ENCODE measurements around the gene JMY. TPM values are rescaled to one million over a fixed set of nuclear protein-coding genes. Genes with fewer than 3 reads are reported as not detected.

The JMY gene
- total RNA-seq, 1 experiment from 2014 or later = 15.6 TPM

- no peaks in the 10 kb centered on the region for H4K20me1 ChIP-seq (ENCODE audit: insufficient read depth)
- no peak overlapping the region for H3K9ac ChIP-seq (ENCODE audit: low read length)
- intact Hi-C loops (cut with micrococcal nuclease) = no loop called here
- no peaks in the 10 kb centered on the region for H3K9me3 ChIP-seq (ENCODE audit: control insufficient read depth in 1 of 2, insufficient read depth in 1 of 2, low read depth in 1 of 2, low read length in 2 of 2)
- BruUV-seq (replicated peaks) = no TSS peak
- no peaks in the 10 kb centered on the region for H3K9me2 ChIP-seq (ENCODE audit: insufficient read depth)
- RAD21 ChIA-PET (ENCODE audit: low non-redundant PET in 1 of 2, low total read pairs in 2 of 2, uncharacterized antibody in 2 of 2, unreplicated experiment in 2 of 2) = no interaction called here
- no peak overlapping the region for H3K4me3 ChIP-seq (replicated peaks in 1 of 2; ENCODE audit: low read depth in 1 of 2, low read length in 2 of 2)
- DNase-seq (ENCODE audit: low read depth, low spot score) (no peak), ATAC-seq (no peak)
- H3K4me2 ChIP-seq (ENCODE audit: low read length) = no peak overlapping the region
- no peaks in the 10 kb centered on the region for H3K27me3 ChIP-seq (ENCODE audit: insufficient read depth, low read length)
- no peak overlapping the region for H3K27ac ChIP-seq (ENCODE audit: low read depth, low read length)
- no peaks in the 10 kb centered on the region for H3K79me2 ChIP-seq (ENCODE audit: insufficient read depth, low read length)
- no peak for TF ChIP-seq SRF (IDR thresholded peaks at IDR 0.05; ENCODE audit: low read depth)
- TF ChIP-seq, protein P1, sequence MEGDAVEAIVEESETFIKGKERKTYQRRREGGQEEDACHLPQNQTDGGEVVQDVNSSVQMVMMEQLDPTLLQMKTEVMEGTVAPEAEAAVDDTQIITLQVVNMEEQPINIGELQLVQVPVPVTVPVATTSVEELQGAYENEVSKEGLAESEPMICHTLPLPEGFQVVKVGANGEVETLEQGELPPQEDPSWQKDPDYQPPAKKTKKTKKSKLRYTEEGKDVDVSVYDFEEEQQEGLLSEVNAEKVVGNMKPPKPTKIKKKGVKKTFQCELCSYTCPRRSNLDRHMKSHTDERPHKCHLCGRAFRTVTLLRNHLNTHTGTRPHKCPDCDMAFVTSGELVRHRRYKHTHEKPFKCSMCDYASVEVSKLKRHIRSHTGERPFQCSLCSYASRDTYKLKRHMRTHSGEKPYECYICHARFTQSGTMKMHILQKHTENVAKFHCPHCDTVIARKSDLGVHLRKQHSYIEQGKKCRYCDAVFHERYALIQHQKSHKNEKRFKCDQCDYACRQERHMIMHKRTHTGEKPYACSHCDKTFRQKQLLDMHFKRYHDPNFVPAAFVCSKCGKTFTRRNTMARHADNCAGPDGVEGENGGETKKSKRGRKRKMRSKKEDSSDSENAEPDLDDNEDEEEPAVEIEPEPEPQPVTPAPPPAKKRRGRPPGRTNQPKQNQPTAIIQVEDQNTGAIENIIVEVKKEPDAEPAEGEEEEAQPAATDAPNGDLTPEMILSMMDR (IDR thresholded peaks at IDR 0.05 in 2 of 3, conservative IDR thresholded peaks at IDR 0.05 in 1 of 3; ENCODE audit: borderline replicate concordance in 1 of 3, insufficient read depth in 1 of 3, low read depth in 2 of 3, low read length in 2 of 3) = no peak
- TF ChIP-seq, protein P2, sequence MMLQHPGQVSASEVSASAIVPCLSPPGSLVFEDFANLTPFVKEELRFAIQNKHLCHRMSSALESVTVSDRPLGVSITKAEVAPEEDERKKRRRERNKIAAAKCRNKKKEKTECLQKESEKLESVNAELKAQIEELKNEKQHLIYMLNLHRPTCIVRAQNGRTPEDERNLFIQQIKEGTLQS (IDR thresholded peaks at IDR 0.05) = no peak
- TF ChIP-seq ZFX (IDR thresholded peaks at IDR 0.05) = no peak
- no peak for TF ChIP-seq ZNF274 (IDR thresholded peaks at IDR 0.05; ENCODE audit: low read depth, low read length)
- TF ChIP-seq FOSL1 (IDR thresholded peaks at IDR 0.05; ENCODE audit: low read depth) = no peak
- no peak for TF ChIP-seq MAX (IDR thresholded peaks at IDR 0.05)
- no peak for TF ChIP-seq TCF7L2 (IDR thresholded peaks at IDR 0.05; ENCODE audit: borderline replicate concordance, extremely low read depth, insufficient read depth, insufficient read length)
- no peak for TF ChIP-seq POLR2AphosphoS5 (IDR thresholded peaks at IDR 0.05; ENCODE audit: low read depth, low read length)
- no peak for TF ChIP-seq JUND (IDR thresholded peaks at IDR 0.05)
- CTCF ChIA-PET = no interaction called here
- no peak overlapping the region for H2AFZ ChIP-seq (ENCODE audit: low read depth, low read length, poor library complexity, severe bottlenecking)
- H3K4me1 ChIP-seq (ENCODE audit: control insufficient read depth in 1 of 2, insufficient read depth in 2 of 2, low read length in 2 of 2) = no peaks in the 10 kb centered on the region
- POLR2A ChIA-PET = no interaction called here
- peaks cover 0 to 5% of the 10 kb centered on the region in 2 experiments; a peak in 2 of 4 replicates for H3K36me3 ChIP-seq (ENCODE audit: control insufficient read depth in 1 of 2, insufficient read depth in 2 of 2, low read length in 2 of 2)
Observed at GRCh38 chr5:79287907-79288306, 52.0 kb downstream of the JMY start.

All from HCT116 (cell line).